Renal cortex interstitium (tissue), 11 donors: ENCODE data around the gene MIPOL1. TPM values are rescaled to one million over a fixed set of nuclear protein-coding genes. Genes with fewer than 3 reads are reported as not detected.
"Not testable (repeated sequence)": the region's sequence is repeated elsewhere in the genome, so short reads cannot be mapped to it uniquely, and the experiment has no call there.

Experiments used
- DNase-seq, 11 donors: peaks; one replicate each; pipeline ENCODE4 v3.0.0-alpha.2; 2013; ENCODE audit warnings: low read depth in 9 of 11, low spot score in 4 of 11; ENCODE audit errors: extremely low read depth in 1 of 11
- polyA plus RNA-seq, 3 donors: library from polyadenylated mRNA; unstranded; fragments of 120-200 nt; gene quantifications; one replicate each; pipeline ENCODE4 v1.2.1, GENCODE V29; 2013; ENCODE audit not compliant: insufficient read length in 3 of 3

Gene MIPOL1
- polyA plus RNA-seq, 3 donors, result 8.9 to 13.0 (median 9.8) TPM

DNA sequence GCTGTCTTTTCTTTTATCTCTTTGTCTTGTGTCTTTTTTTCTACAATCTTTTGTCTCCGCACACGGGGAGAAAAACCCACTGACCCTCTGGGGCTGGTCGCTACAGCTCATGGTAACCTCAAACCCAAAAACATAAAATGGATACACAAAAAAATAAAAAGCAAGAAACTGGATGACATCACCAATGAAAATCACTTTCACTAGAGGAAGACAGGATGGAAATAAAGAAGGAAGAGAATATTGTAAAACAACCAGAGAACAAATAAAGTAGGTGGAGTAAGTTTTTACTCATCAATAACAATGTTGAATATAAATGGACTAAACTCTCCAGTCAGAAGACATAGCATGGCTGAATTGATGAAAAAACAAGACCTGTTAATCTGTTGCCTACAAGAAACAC, 17.6 kb downstream of the MIPOL1 start:
- DNase-seq, result no peak

DNA sequence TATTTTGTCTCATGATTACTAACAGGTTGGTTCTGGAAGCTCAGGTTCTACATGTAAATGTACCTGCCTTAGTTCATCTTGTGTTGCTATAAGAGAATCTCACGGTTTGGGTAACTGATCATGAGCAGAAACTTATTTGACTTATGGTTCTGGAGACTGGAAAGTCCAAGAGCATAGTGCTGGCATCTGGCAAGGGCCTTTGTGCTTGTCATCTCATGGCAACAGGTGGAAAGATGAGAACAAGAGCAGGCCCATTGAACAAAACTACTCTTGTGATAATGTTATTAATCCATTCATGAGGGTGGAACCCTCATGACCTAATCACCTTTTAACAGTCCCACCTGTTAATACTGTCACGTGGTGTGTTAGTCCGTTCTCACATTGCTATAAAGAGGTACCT, 23.3 kb downstream of the MIPOL1 start:
- DNase-seq, result no peak

DNA sequence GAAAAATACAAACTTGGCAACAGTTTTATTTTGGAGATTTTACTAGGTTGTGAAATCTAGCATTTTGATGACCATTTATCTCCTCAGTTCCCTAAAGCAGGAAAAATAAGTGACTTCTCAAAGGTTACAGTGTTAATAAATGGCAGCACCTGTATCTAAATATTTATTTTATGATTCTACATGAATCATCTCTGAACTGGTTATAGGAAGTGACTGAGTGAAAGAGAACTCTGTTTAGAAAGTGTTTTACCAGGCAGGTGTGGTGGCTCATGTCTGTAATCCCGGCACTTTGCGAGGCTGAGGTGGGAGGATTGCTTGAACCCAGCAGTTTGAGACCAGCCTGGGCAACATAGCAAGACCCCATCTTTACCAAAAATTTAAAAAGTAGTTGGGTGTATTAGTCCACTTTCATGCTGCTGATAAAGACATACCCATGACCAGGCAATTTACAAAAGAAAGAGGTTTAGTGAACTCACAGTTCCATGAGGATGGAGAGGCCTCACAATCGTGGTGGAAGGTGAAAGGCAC, 26.3 kb downstream of the MIPOL1 start:
- DNase-seq, result no peak

GRCh38 chr14:37225668-37226067, 27.9 kb downstream of the MIPOL1 start:
- not testable (repeated sequence) for DNase-seq

DNA sequence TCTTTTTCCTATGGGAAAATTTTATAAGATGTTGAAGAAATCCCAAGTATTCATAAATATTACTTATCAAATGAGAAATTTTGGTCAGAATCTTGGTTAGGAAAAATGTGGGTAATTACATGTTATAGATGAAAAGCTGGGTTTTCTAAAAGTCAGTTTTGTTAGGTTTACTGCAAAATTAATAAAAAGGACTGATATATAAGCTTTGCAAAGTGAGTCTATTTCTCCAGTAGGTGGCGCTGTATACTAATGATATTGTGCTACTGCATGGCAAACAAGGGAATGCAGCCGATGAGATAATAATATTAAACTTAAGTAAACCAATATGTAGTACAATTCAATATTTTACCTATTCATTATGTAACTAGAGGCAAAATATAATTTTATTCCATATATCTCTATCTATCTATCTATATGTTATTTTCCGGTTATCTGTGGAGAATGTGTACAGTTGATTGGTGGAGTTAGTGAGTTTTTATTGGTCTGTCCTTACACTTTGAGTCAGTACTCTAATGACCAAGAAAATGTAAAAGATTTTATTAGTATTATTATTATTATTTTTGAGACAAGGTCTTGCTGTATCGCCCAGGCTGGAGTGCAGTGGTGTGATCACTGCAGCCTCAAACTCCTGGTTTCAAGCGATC, 32.9 kb downstream of the MIPOL1 start:
- peak in 10 of 11 donors; percentile 29 to 56 (median 42) for DNase-seq

DNA sequence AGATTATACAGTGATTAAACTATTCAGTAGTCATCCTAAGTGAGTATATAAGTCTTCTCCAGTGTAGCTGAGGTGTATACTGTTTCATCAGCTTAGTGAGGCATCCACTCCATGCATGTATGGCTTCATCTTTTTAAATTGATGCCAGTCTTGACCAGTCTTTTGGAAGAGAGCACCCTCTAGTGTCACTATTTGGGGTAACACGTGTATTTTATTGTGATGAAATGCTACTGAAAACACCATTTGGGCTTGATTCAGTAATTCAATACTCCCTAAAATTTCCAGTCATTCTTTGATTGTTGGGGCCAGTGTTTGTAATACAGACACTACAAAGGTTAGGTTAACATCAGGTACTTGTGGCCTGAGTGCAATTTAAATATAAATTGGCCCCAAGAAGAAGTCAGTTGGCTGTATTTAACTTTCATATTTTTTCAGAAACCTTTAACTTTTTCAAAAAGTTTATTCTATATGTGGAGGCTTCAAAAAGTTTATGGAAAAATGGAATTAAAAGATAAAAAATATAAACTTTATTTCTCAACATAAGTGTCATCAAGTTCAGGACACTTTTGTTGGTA, 35.3 kb downstream of the MIPOL1 start:
- peak in 8 of 11 donors; percentile 5 to 20 (median 12) for DNase-seq

DNA sequence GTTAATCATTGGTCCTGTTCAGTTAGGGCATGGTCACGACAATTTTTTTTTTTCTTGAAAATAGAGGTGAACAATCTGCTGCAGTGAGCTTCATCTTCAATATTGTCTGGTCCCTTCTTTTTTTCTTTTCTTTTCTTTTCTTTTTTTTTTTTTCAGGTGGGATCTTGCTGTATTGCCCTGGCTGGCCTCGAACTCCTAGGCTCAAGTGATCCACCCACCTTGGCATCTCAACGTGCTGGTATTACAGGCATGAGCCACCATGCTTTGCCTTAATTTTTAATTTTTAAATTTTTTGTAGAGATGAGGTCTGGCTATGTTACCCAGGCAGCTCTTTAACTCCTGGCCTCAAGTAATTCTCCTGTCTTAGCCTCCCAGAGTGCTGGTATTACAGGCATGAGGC, 36.5 kb downstream of the MIPOL1 start:
- no peak for DNase-seq

- DNase-seq, result not testable (repeated sequence)
Observed at GRCh38 chr14:37236044-37236443, 38.3 kb downstream of the MIPOL1 start.

- no peak for DNase-seq
Observed at GRCh38 chr14:37237094-37237493, 39.4 kb downstream of the MIPOL1 start.

DNA sequence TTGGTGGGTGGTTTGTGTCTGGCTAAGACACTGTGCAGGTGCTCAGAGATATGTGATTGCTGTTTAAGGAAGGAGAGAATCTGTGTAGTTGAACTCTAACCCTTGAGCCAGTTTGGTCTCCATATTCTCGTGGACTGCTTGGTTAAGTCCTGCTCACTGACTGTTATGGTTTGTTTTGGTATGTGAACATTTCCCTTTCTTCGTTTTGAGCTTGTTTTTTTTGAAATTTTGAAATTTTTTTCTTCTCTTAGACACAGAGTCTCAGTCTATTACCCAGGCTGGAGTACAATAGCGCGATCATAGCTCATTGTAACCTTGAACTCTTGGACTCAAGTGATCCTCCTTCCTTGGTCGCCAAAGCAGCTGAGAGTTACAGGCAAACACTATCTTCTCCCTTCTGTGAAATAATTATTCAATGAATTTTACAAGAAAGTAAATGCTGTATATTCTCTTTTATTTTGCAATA, 40.0 kb downstream of the MIPOL1 start:
- DNase-seq, result no peak

DNA sequence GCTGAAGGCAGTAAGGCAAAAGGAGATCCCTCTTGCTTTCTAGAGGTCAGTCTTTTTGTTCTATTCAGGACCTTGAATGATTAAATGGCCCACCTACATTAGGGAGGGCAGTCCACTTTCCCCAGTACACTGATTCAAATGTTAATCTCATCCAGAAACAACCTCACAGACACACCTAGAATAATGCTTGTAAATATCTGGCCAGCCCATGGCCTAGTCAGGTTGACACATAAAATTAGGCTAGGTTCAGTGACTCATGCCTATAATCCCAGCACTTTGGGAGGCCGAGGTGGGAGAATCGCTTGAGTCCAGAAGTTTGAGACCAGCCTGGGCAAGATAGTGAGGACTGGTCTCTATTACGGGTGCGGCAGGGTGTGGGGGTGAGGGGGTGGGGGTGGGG, 43.5 kb downstream of the MIPOL1 start:
- no peak for DNase-seq

DNA sequence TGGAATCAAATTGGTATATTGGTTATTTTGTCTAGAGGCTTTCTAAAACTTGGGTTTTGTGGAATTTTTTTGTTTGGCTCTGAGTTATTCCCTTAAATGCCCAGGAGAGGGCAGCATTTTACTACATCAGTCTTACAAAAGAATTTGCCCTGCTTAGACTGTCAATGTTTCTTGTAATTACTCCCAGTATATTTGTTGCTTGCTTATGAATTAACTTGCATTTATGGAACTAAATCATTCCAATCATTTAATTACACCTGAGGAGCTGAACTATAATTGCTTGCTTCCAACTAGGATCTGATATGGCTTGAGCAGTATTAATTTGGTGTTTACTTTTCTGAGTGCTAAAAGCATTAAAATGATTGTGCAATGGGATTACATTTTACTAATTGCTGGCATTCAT, 48.7 kb downstream of the MIPOL1 start:
- DNase-seq, result peak in 10 of 11 donors; percentile 5 to 45 (median 20)

DNA sequence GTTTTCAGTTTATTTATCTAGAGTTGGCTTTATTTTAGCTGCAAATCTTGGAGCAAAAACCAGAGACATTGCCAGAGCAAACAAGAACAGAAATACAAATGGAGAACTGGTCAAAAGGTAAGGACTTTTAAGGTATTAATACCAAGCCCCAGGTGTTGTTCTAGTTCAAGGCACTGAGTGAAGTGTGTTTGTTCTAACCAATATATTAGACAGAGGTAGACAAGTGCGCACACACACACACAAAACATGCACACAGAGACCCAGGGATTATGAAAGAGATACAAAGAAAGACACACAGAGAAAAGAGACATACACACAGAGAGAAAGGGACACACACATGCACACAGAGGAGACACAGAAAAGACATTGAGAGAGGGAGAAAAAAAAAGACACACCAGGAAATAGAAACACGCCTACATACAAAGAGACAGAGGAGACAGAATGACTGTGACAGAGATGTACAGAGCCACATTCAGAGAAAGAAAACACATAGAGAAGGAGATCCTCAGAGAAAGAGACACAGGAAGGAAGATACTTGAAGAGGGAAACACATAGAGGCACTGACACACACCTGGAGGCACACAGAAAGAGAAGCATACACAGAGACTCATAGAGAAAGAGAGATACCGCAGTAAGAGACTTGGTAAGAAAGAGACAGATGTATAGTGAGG, 50.2 kb downstream of the MIPOL1 start:
- no peak for DNase-seq

DNA sequence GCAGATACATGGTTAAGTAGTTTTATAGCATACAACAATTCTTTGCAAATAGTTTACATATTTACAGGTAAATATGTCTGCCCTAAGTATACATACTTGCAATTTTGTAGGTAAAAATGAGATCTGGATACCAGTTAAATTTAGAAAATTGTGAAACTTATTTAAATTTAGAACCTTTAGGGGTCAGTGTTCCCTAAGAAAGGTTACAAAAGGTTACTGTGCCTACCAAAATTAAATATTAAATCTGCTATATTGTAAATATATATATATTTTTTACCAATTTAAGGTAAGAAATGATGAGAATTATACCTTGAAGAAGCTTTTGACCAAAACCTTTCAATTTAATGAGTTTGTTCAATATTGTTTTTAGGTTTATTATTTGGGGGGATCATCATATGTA, 54.0 kb downstream of the MIPOL1 start:
- DNase-seq, result no peak

- no peak for DNase-seq
Observed at GRCh38 chr14:37252434-37252833, 54.7 kb downstream of the MIPOL1 start.

- no peak for DNase-seq
Observed at GRCh38 chr14:37253905-37254304, 56.2 kb downstream of the MIPOL1 start.

GRCh38 chr14:37254411-37254947, 56.7 kb downstream of the MIPOL1 start:
- no peak for DNase-seq

DNA sequence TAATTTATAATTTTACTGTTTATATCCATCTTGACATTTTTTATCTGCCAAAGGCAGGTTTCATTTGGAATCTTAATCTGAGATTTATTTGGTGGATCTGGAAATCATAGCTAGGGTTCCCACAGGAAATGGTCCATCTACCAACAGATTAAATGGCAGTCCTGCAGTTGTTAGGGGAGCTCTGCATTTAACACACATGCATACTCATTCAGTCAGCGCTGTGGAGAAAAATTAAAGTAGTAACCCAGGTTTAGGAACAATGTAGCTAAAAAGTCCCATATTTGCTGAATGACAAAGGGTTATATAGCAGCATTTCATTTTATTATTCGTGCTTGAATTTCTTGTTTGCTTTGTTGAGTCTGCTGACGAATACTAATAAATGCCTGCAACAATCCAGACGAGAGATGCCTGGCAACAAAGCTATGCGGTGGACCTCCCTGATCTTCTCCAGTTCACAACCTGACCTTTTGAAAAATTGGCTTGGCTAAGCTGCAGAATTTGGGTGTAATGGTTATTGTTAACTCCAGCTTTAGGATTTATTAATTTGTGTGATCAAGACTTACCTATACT, 59.8 kb downstream of the MIPOL1 start:
- DNase-seq, result no peak

DNA sequence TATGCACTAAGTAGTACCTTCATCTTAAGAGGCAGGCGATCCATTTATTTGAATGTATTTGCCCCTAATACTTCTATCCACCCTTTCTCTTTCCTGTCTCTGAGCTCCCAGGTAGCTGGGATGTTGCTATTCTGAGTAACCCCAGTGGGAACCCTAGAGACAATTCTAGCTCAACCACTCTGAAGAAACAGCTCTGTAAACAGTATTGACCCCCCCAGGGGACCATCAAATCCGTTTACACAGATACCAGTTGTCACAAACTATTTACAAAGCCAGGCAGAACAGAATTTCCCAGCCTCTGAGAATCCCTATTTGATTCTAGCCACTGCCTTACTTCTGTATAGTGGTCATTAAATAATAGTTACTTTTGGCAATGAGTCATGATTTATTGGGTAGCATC, 64.9 kb downstream of the MIPOL1 start:
- no peak for DNase-seq
